ENCODE measurements around the gene TERT.
"Not testable (repeated sequence)": the region's sequence is repeated elsewhere in the genome, so short reads cannot be mapped to it uniquely, and the experiment has no call there.

The TERT gene

GRCh38 chr5:1239505-1240251 is 55.2 kb downstream of the TERT start:
- no peak for DNase-seq

- DNase-seq: no peak
Observed at GRCh38 chr5:1235838-1236237, 59.0 kb downstream of the TERT start.

- no peak for DNase-seq
Observed at GRCh38 chr5:1235379-1235778, 59.5 kb downstream of the TERT start.

- DNase-seq: no peak
Observed at GRCh38 chr5:1232780-1233179, 62.1 kb downstream of the TERT start.

GRCh38 chr5:1231354-1231905 is 63.4 kb downstream of the TERT start:
- no peak for DNase-seq

- DNase-seq: no peak
Observed at GRCh38 chr5:1230551-1230950, 64.3 kb downstream of the TERT start.

- no peak for DNase-seq
Observed at GRCh38 chr5:1229822-1230221, 65.0 kb downstream of the TERT start.

- DNase-seq: not testable (repeated sequence)
Observed at GRCh38 chr5:1229023-1229422, 65.8 kb downstream of the TERT start.

GRCh38 chr5:1228120-1228519 is 66.7 kb downstream of the TERT start:
- no peak for DNase-seq

- DNase-seq: no peak
Observed at GRCh38 chr5:1227667-1228066, 67.2 kb downstream of the TERT start.

GRCh38 chr5:1226839-1227581 is 67.9 kb downstream of the TERT start:
- DNase-seq: no peak

GRCh38 chr5:1226231-1226630 is 68.6 kb downstream of the TERT start:
- DNase-seq: no peak

- no peak for DNase-seq
Observed at GRCh38 chr5:1225081-1225480, 69.8 kb downstream of the TERT start, which contains the start of gene SLC6A18. Gene SLC6A18, plus strand, starts transcription at chr5:1225381. Its CDS starts 97 bp downstream, at chr5:1225478.

- no peak for DNase-seq
Observed at GRCh38 chr5:1224631-1225030, 70.2 kb downstream of the TERT start.

- no peak for DNase-seq
Observed at GRCh38 chr5:1223278-1223670, 71.6 kb downstream of the TERT start.

- DNase-seq: no peak
Observed at GRCh38 chr5:1222621-1223277, 72.1 kb downstream of the TERT start.

- no peak for DNase-seq
Observed at GRCh38 chr5:1222147-1222546, 72.7 kb downstream of the TERT start.

- no peak for DNase-seq
Observed at GRCh38 chr5:1221721-1222120, 73.1 kb downstream of the TERT start.

GRCh38 chr5:1220831-1221230 is 74.0 kb downstream of the TERT start:
- DNase-seq: no peak

- no peak for DNase-seq
Observed at GRCh38 chr5:1220351-1220750, 74.5 kb downstream of the TERT start.

- no peak for DNase-seq
Observed at GRCh38 chr5:1219768-1220100, 75.1 kb downstream of the TERT start.

GRCh38 chr5:1219098-1219767 is 75.6 kb downstream of the TERT start:
- DNase-seq: no peak
